AG09319 (cell line): ENCODE data around the gene CEP89.
"Not testable (repeated sequence)": the region's sequence is repeated elsewhere in the genome, so short reads cannot be mapped to it uniquely, and the experiment has no call there.

Source experiments
- DNase-seq: peaks from one replicate; pipeline ENCODE4 v3.0.0-alpha.2; 2010; ENCODE audit warnings: low read depth; ENCODE audit errors: extremely low read depth
- CTCF ChIP-seq: IDR thresholded peaks from 2 replicates; pipeline ENCODE4 v1.5.1; 2011; ENCODE audit warnings: low read depth, mild to moderate bottlenecking, inconsistent platforms, low read length, moderate library complexity

Gene CEP89

GRCh38 chr19:32862173-32862572, 109.6 kb downstream of the CEP89 start:
- no peak for DNase-seq
- no peak for TF ChIP-seq CTCF

- DNase-seq: no peak
- TF ChIP-seq CTCF: no peak
Observed at GRCh38 chr19:32861596-32861995, 110.2 kb downstream of the CEP89 start.

- TF ChIP-seq CTCF: no peak
Observed at GRCh38 chr19:32859591-32859990, 112.2 kb downstream of the CEP89 start.

GRCh38 chr19:32858559-32858958, 113.2 kb downstream of the CEP89 start:
- TF ChIP-seq CTCF: no peak
- no peak for DNase-seq

More at GRCh38 chr19:32859591-32859990, 112.2 kb downstream of the CEP89 start:
- DNase-seq: no peak

- no peak for DNase-seq
- no peak for TF ChIP-seq CTCF
Observed at GRCh38 chr19:32858155-32858554, 113.6 kb downstream of the CEP89 start.

- no peak for DNase-seq
- TF ChIP-seq CTCF: no peak
Observed at GRCh38 chr19:32857584-32857983, 114.2 kb downstream of the CEP89 start.

GRCh38 chr19:32856818-32857217, 114.9 kb downstream of the CEP89 start:
- DNase-seq: not testable (repeated sequence)

- no peak for DNase-seq
- TF ChIP-seq CTCF: no peak
Observed at GRCh38 chr19:32852216-32852615, 119.5 kb downstream of the CEP89 start.

GRCh38 chr19:32848035-32848434, 123.7 kb downstream of the CEP89 start:
- DNase-seq: not testable (repeated sequence)
